RWPE2 (cell line): ENCODE results near the gene LCE1B.
A peak's percentile ranks its signal among the peaks of the same experiment; 100 is the strongest.

Experiments
- ATAC-seq: fragments of 200-7000 bp; cut with Tn5 transposase; 3 replicates; pipeline ENCODE4 v1.9.1; 2021; ENCODE audit warnings: low read depth
- DNase-seq: peaks from one replicate; pipeline ENCODE4 v3.0.0-alpha.2; 2020; ENCODE audit warnings: low spot score
- H3K27ac ChIP-seq: fragments of 450-650 bp; 2 replicates; pipeline ENCODE4 v1.5.1; 2017; ENCODE audit warnings: mild to moderate bottlenecking; ENCODE audit not compliant: poor library complexity, severe bottlenecking
- H3K27me3 ChIP-seq: fragments of 250-450 bp; sonication (Bioruptor Pico); 2 replicates; pipeline ENCODE4 v1.5.1; 2021; ENCODE audit warnings: mild to moderate bottlenecking, moderate library complexity; ENCODE audit not compliant: insufficient read depth, poor library complexity, severe bottlenecking
- H3K36me3 ChIP-seq: fragments of 250-450 bp; sonication (Bioruptor Pico); 2 replicates; pipeline ENCODE4 v1.5.1; 2020; ENCODE audit warnings: low read depth, mild to moderate bottlenecking, moderate library complexity
- H3K4me1 ChIP-seq: fragments of 250-450 bp; sonication (Bioruptor Pico); 2 replicates; pipeline ENCODE4 v1.5.1; 2021; ENCODE audit warnings: mild to moderate bottlenecking, moderate library complexity; ENCODE audit not compliant: insufficient read depth, poor library complexity, severe bottlenecking
- H3K4me3 ChIP-seq: fragments of 250-450 bp; sonication (Bioruptor Pico); 2 replicates; pipeline ENCODE4 v1.5.1; 2021; ENCODE audit warnings: mild to moderate bottlenecking, moderate library complexity; ENCODE audit not compliant: severe bottlenecking
- H3K9me3 ChIP-seq: fragments of 250-450 bp; sonication (Bioruptor Pico); 2 replicates; pipeline ENCODE4 v1.5.1; 2021; ENCODE audit warnings: mild to moderate bottlenecking, moderate library complexity; ENCODE audit not compliant: severe bottlenecking
- CTCF ChIP-seq: fragments of 450-650 bp; IDR thresholded peaks from one replicate; pipeline ENCODE4 v1.5.1; 2017; ENCODE audit warnings: mild to moderate bottlenecking, moderate library complexity; ENCODE audit not compliant: poor library complexity, severe bottlenecking

LCE1B gene

GRCh38 chr1:152824964-152825363 is 13.2 kb downstream of the LCE1B start:
- TF ChIP-seq CTCF = no peak
- no peak for DNase-seq
- ATAC-seq = 0 out of 3 replicates have a peak, but pooled peaks have one; percentile 10

GRCh38 chr1:152827173-152827572 is 15.4 kb downstream of the LCE1B start, which contains the start of gene LCE1A:
Gene LCE1A, plus strand, starts transcription at chr1:152827473. Its CDS starts 0 bp downstream, at chr1:152827473.
- H3K27me3 ChIP-seq = no peaks in the 10 kb centered on the region
- no peaks in the 10 kb centered on the region for H3K9me3 ChIP-seq
- H3K27ac ChIP-seq = no peak within 1 kb of the TSS
- no peak for TF ChIP-seq CTCF
- H3K36me3 ChIP-seq = no peaks in the 10 kb centered on the region
- H3K4me1 ChIP-seq = no peaks in the 10 kb centered on the region
- DNase-seq = no peak
- no peak for ATAC-seq
- H3K4me3 ChIP-seq = no peak within 1 kb of the TSS

More at GRCh38 chr1:152824964-152825363, 13.2 kb downstream of the LCE1B start:
- Histone ChIP-seq H3K4me1 (no peaks in the 10 kb centered on the region), H3K4me3 (no peak overlapping the region), H3K27ac (no peak overlapping the region), H3K27me3 (no peaks in the 10 kb centered on the region), H3K36me3 (no peaks in the 10 kb centered on the region), H3K9me3 (no peaks in the 10 kb centered on the region)

GRCh38 chr1:152836870-152837269 is 25.1 kb downstream of the LCE1B start:
- ATAC-seq (no peak), DNase-seq (no peak)
- Histone ChIP-seq H3K27ac (no peak overlapping the region), H3K27me3 (no peaks in the 10 kb centered on the region), H3K4me1 (no peaks in the 10 kb centered on the region), H3K4me3 (no peak overlapping the region), H3K36me3 (no peaks in the 10 kb centered on the region), H3K9me3 (no peaks in the 10 kb centered on the region)
- TF ChIP-seq CTCF = no peak

- Histone ChIP-seq H3K27ac (no peak within 1 kb of the TSS), H3K36me3 (no peaks in the 10 kb centered on the region), H3K9me3 (no peaks in the 10 kb centered on the region), H3K4me3 (no peak within 1 kb of the TSS), H3K27me3 (no peaks in the 10 kb centered on the region), H3K4me1 (no peaks in the 10 kb centered on the region)
- no peak for DNase-seq
- no peak for ATAC-seq
- TF ChIP-seq CTCF = no peak
Observed at GRCh38 chr1:152842556-152842955, 30.8 kb downstream of the LCE1B start, which contains the start of gene LCE6A. Gene LCE6A, plus strand, starts transcription at chr1:152842856. Its CDS starts 665 bp downstream, at chr1:152843521.

- peaks cover 3% of the 10 kb centered on the region for H3K4me1 ChIP-seq
- peak overlapping the region; percentile 68 for H3K27ac ChIP-seq
- no peaks in the 10 kb centered on the region for H3K9me3 ChIP-seq
- H3K4me3 ChIP-seq = no peak overlapping the region
- no peak for TF ChIP-seq CTCF
- H3K27me3 ChIP-seq = no peaks in the 10 kb centered on the region
- no peaks in the 10 kb centered on the region for H3K36me3 ChIP-seq
- DNase-seq (no peak), ATAC-seq (peak; percentile 91)
Observed at GRCh38 chr1:152855661-152856060, 43.9 kb downstream of the LCE1B start.
